Stimulated activated CD4-positive, alpha-beta T cell treated with anti-CD3 and anti-CD28 coated beads, TNF-alpha, amount 100 ng/mL, for 24 hours (primary cell): ENCODE results near the gene SMIM32.

ENCODE experiments used
- DNase-seq, 3 experiments: peaks; one replicate each; pipeline ENCODE4 v3.0.0-alpha.2; 2020; ENCODE audit warnings: low read depth in 3 of 3

The SMIM32 gene

DNA sequence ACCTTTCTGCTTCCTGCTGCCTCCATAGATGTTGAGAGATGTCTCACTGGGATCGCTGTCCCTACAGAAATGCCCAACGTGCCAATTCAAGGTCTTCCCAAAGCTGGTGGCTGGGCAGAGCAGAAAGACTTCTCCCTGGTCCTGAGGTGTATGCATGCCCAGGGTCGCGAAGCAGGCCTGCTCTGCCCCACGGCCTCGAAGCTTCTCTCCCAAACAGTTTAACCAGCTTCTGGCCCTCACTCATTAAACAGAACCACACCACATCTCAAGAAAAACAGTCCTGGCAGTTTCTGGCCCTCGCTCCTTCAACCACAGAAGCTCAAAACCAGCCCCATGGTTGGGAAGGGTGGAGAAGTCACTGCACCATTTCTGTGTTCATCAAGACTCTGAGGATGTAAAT lies 14.7 kb upstream of the SMIM32 start:
- no peak for DNase-seq

GRCh38 chr5:136206361-136206760 lies 13.4 kb upstream of the SMIM32 start:
- no peak for DNase-seq

DNA sequence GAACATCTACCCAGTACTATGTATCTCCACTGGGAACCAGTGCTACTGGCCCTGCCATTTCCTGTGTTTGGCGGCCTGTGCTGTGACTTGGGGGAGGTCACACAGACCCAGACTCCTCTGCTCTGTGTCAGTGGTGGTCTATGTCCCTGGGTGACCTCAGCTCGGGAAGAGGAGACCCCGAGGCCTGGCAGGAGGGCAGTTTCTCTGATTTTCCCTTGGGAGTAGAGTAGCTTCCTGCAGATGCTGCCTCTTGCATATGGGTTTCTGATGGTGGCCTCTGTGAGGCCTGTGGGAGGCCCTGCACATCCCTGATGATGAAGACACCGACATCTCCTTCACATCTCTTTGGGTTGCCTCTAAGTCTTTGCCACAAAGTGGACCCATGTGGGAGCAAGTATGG lies 13.0 kb upstream of the SMIM32 start:
- DNase-seq: no peak

DNA sequence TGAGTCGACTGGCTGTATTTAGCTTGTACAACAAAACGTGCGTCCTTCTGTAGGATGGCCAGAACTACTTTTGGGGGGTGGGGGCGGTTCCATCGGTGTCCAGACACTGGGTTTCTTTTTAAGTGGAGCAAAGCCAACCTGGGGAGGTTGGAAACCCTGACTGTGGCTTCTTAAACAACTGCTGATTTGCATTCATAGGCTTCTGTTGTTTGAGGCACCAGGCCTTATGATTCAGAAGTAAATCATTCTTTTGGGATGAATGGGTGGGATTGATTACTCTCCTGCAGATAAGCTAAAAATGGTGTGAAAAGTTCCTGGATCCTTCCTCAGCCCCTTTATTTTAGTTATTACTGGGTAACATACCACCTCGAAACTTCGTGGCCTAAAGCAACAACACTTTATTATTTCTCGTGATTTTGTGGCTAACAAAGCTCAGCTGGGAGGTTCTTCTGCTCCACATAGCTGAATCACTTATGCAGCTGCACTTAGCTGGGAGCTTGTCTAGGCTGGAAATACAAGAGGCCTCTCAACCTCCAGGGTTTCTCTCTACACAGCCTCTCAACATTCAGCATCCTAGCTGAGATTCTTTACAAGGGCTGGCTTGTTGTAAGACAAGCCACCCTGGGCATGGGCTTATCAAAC lies 12.2 kb upstream of the SMIM32 start:
- no peak for DNase-seq

DNA sequence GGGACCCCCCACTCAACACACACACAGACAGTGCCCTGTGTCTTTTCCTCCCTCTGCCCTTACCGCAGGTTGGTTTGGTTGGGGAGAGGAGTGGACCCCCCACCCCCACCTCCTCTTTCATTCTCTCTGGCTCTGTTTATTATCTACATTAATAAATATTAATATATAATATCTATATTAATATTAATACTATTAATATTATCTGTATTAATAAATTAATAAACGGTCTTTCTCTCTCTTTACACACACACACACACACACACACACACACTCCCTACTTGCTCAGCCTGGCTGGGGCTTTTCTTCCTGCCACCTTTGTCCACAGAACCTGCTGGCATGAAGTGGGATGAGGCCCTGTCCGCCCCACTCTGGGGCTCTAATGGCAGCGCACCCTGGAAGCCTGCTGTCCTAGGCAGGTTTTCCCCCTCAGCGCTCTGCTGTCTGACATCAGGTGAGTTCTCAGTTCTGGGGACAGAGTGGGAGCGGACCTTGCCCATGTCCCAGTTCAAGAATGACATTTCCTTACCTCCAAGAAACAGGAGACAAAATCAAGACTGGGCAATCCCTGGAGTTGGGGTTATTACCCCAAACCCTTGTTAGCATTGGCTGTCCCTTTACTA lies 10.5 kb upstream of the SMIM32 start:
- DNase-seq: no peak

GRCh38 chr5:136202469-136203205 lies 9.7 kb upstream of the SMIM32 start:
- no peak for DNase-seq

- DNase-seq: no peak
These were observed 8.9 kb upstream of the SMIM32 start for GRCh38 chr5:136201870-136202269.

- DNase-seq: no peak
These were observed 7.8 kb upstream of the SMIM32 start for GRCh38 chr5:136200761-136201160.

DNA sequence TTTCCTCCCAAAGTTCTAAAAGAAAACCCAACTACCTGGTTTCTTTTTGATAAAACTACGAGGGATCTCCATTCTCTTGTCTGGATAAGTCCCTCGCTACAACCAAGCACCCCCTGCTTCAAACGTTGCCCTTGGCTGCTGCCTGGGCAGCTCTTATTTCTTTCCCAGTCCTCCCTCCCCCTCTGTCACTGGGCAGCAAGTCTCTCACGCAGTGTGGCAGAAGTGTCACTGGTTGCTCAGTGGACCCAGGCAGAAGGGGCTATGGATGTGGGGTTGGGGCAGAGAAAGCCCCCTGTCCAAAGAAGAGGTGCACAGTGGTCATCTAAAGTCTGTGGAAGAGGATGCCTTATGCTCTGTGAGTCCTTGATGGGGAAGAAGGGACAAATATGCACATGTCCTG lies 7.2 kb upstream of the SMIM32 start:
- no peak for DNase-seq

DNA sequence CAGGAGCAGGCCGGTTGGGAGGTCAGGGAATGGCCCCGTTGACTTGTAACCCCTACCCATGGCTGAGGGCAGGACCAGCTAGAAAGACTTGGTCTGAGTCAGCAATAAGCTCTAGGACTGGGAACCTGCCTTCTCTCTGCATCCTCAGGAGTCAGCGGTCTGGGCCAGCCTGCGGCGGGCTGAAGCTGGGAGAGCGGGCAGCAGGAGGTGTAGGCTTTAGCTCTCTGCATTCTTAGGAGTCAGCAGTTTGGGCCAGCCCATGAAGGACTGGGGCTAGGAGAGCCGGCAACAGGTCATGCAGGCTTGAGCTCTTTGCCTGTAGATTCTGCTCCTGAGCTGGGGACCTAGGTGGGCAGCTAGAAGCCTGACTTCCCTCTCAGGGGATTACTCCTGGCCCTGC lies 6.4 kb upstream of the SMIM32 start:
- no peak for DNase-seq

DNA sequence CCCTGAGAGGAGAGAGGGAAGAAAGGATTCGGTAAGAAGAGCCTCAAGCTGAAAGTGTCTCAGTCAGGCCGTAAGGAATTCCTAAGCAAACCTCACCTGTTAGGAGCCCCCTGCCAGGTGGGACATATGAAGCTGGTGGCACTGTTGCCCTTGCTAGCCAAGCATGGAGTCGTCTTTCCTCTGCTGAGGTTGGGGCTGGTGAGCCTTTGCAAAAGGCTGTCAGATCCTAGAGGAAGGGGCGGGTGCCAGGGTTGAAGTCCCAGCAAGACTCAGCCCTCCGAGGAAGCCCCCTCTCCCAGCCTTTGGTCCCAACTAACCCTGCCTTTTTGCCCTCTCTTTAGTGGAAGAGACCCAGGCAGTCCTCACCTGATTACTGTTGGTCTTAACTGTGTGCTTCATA lies 5.5 kb upstream of the SMIM32 start:
- no peak for DNase-seq

GRCh38 chr5:136197462-136198142 lies 4.6 kb upstream of the SMIM32 start:
- DNase-seq: no peak

DNA sequence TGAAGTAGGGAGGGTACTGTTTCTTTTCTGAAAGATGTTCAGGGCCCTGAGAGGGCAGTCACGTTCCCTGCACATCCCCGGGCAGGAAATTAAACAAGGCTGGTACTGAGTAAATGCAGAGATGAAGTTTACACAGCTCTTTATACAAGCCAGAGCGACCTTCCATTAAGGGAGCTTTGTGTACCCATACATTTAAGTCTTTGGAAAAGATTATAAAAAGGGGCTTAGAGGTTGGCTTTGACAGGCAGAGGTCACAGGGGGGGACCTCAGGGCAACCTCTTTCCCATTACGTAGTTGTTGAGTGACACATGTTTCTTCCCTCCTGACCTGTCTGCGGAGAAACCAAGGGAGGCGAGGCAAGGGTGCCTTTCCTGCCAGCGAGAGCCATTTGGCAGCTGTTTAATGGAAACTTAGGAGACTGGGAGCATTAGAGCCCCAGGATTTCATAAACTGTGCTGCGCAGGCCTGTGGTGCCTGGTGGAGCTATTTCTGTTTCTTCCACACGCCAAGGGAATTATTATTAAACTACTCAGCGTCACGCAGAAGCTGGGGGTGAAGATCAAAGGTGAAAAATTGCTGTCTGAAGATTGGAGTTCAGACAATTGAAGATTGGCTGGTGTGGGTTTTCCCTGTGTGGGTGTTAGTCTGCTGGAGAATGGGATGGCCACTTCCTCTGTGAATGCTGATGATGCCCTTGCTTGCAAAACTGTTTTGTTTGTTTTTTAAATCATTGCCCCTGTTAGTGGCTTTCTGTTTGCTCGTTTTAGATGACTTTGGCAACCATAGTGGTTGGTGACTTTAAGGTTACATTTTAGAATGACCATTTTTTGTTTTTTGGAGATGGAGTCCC lies 3.2 kb upstream of the SMIM32 start:
- no peak for DNase-seq

GRCh38 chr5:136194576-136194975 lies 1.6 kb upstream of the SMIM32 start:
- DNase-seq: no peak

- no peak for DNase-seq
These were observed 467 bp upstream of the SMIM32 start for GRCh38 chr5:136193322-136193935.

GRCh38 chr5:136192015-136192525 lies 892 bp downstream of the SMIM32 start:
- no peak for DNase-seq

DNA sequence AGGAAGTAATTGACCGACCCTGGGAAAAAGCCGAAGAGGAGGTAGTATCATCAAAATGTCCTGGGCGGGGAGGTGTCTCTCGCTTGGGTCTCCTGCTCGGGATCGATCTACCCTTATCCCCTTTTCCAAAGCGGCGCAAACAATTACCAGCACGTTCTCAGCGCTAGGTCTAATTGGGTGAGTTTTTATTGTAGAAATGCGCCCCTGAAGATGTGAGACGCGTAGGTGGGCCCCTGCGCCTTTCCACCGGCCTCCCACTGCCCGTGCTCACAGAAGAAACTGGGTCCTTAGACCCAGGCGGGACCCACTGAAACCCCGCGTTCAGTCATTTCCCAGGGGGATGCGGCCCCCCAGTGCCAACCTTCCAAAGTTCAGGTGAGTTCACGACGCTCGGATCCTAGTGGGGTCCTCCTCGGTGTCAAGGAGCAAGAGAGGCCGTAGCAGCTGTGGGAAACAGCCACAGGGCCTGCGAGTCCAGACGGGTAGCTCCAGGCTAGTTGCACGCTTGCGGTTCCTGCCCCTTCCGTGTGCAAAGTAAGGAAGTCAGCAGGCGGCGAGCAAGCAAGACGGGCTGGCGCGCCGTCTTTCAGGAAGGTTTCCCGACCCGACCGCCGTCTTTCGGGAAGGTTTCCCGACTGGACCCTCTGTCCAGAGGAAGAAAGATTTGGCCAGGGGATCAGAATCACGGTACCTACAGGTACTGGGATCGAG lies 1.5 kb downstream of the SMIM32 start:
- no peak for DNase-seq

DNA sequence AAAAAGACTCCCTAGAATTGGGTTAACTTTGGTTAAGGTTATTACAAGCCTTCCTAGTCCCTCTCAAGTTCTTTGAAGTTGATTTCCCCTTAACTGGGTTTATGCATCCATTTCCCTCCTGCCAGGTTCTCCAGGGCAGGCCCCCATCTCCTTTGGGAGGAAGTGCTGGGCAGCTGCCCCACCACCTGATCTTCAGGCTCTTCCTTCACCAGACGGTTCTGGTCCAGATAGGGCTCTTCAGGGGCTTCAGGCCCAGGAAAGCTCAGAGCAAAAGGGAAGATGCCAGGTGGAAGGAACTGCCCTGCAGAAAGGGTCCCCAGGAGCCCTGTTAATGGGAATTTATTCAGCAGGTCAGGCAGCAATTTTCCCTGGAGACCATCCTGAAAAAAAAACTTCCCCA lies 2.1 kb downstream of the SMIM32 start:
- no peak for DNase-seq

- no peak for DNase-seq
These were observed 2.8 kb downstream of the SMIM32 start for GRCh38 chr5:136190091-136190720.

- no peak for DNase-seq
These were observed 4.1 kb downstream of the SMIM32 start for GRCh38 chr5:136188859-136189258.
